Mesenchymal stem cell (in vitro differentiated cells and primary cell): ENCODE data around the gene HS3ST1.

Experiments
- DNase-seq: peaks from one replicate; pipeline ENCODE4 v3.0.0-alpha.2; 2013
- H2AFZ ChIP-seq: one replicate; pipeline ENCODE4 v1.6.1; 2013; ENCODE audit warnings: low read depth, mild to moderate bottlenecking, control low read depth, inconsistent platforms, low read length, moderate library complexity
- H2AK5ac ChIP-seq: 2 replicates; pipeline ENCODE4 v1.6.1; 2013; ENCODE audit warnings: low read length, moderate library complexity, mild to moderate bottlenecking, inconsistent platforms; ENCODE audit not compliant: severe bottlenecking
- H2BK120ac ChIP-seq: one replicate; pipeline ENCODE4 v1.6.1; 2013; ENCODE audit warnings: low read depth, mild to moderate bottlenecking, inconsistent platforms, low read length, moderate library complexity
- H2BK12ac ChIP-seq, 2 experiments: one replicate each; pipeline ENCODE4 v1.6.1; 2013; ENCODE audit warnings: inconsistent platforms in 2 of 2, low read length in 2 of 2, mild to moderate bottlenecking in 2 of 2, moderate library complexity in 2 of 2, control low read depth in 1 of 2
- H2BK15ac ChIP-seq: one replicate; pipeline ENCODE4 v1.6.1; 2013; ENCODE audit warnings: mild to moderate bottlenecking, low read depth, inconsistent platforms; ENCODE audit not compliant: poor library complexity, severe bottlenecking
- H2BK5ac ChIP-seq: 2 replicates; pipeline ENCODE4 v1.6.1; 2013; ENCODE audit warnings: low read depth, mild to moderate bottlenecking, low read length, control low read depth, inconsistent platforms; ENCODE audit not compliant: poor library complexity, severe bottlenecking
- H3K14ac ChIP-seq, 2 experiments: one replicate each; pipeline ENCODE4 v1.6.1; 2013; ENCODE audit warnings: inconsistent platforms in 2 of 2, low read length in 2 of 2, control low read depth in 1 of 2, mild to moderate bottlenecking in 1 of 2, moderate library complexity in 1 of 2
- H3K18ac ChIP-seq, 2 experiments: one replicate each; pipeline ENCODE4 v1.6.1; 2013; ENCODE audit warnings: inconsistent platforms in 2 of 2, low read length in 2 of 2, control low read depth in 1 of 2, low read depth in 1 of 2, mild to moderate bottlenecking in 1 of 2
- H3K23ac ChIP-seq, 2 experiments: one replicate each; pipeline ENCODE4 v1.6.1; 2013; ENCODE audit warnings: inconsistent platforms in 2 of 2, low read length in 2 of 2, mild to moderate bottlenecking in 2 of 2, moderate library complexity in 2 of 2, control low read depth in 1 of 2
- H3K27ac ChIP-seq: 2 replicates; pipeline ENCODE4 v1.5.1; 2013; ENCODE audit warnings: mild to moderate bottlenecking, moderate library complexity, low read length, control low read depth, inconsistent platforms; ENCODE audit not compliant: poor library complexity, severe bottlenecking
- H3K27me3 ChIP-seq, 2 experiments: 2 replicates each; pipeline versions ENCODE4 v1.6.1 to v1.7.0; 2013; ENCODE audit warnings: low read length in 2 of 2, mild to moderate bottlenecking in 2 of 2, moderate library complexity in 2 of 2, control low read depth in 1 of 2, inconsistent platforms in 1 of 2; ENCODE audit not compliant: control insufficient read depth in 1 of 2, insufficient read depth in 1 of 2
- H3K36me3 ChIP-seq, 2 experiments: 2 replicates each; pipeline versions ENCODE4 v1.6.1 to v1.7.0; 2013; ENCODE audit warnings: low read length in 2 of 2, control low read depth in 1 of 2, inconsistent platforms in 1 of 2, low read depth in 1 of 2, mild to moderate bottlenecking in 1 of 2; ENCODE audit not compliant: insufficient read depth in 2 of 2, control insufficient read depth in 1 of 2
- H3K4ac ChIP-seq, 2 experiments: one replicate each; pipeline ENCODE4 v1.6.1; 2013; ENCODE audit warnings: inconsistent platforms in 2 of 2, low read length in 2 of 2, mild to moderate bottlenecking in 2 of 2, moderate library complexity in 2 of 2, control low read depth in 1 of 2, low read depth in 1 of 2
- H3K4me1 ChIP-seq: 2 replicates; pipeline ENCODE4 v1.6.1; 2013; ENCODE audit warnings: low read depth, low read length, control low read depth; ENCODE audit not compliant: control insufficient read depth, insufficient read depth
- H3K4me2 ChIP-seq: 2 replicates; pipeline ENCODE4 v1.6.1; 2013; ENCODE audit warnings: low read length, mild to moderate bottlenecking, inconsistent platforms; ENCODE audit not compliant: poor library complexity, severe bottlenecking
- H3K4me3 ChIP-seq, 2 experiments: 2 replicates each; pipeline versions ENCODE4 v1.5.1 to v1.7.0; 2013; ENCODE audit warnings: low read length in 2 of 2, mild to moderate bottlenecking in 2 of 2, control low read depth in 1 of 2, low read depth in 1 of 2; ENCODE audit not compliant: insufficient read depth in 1 of 2
- H3K79me1 ChIP-seq: replicated peaks from 2 replicates; pipeline ENCODE4 v1.6.1; 2013; ENCODE audit warnings: mild to moderate bottlenecking, control low read depth, low read length, inconsistent platforms; ENCODE audit not compliant: poor library complexity, severe bottlenecking
- H3K9ac ChIP-seq: 2 replicates; pipeline ENCODE4 v1.7.0; 2013; ENCODE audit warnings: mild to moderate bottlenecking, low read length, moderate library complexity
- H3K9me3 ChIP-seq: 2 replicates; pipeline ENCODE4 v1.7.0; 2013; ENCODE audit warnings: mild to moderate bottlenecking, low read length; ENCODE audit not compliant: control insufficient read depth
- H4K8ac ChIP-seq: one replicate; pipeline ENCODE4 v1.6.1; 2013; ENCODE audit warnings: inconsistent platforms, mild to moderate bottlenecking, low read length, moderate library complexity
- H4K91ac ChIP-seq: one replicate; pipeline ENCODE4 v1.6.1; 2013; ENCODE audit warnings: mild to moderate bottlenecking, low read length, inconsistent platforms
- WGBS: methylation state at CpG from one replicate; pipeline ENCODE4 v1.1.7; 2013; ENCODE audit warnings: mixed read lengths; 5-methylcytosine and 5-hydroxymethylcytosine counted together

HS3ST1 gene

DNA sequence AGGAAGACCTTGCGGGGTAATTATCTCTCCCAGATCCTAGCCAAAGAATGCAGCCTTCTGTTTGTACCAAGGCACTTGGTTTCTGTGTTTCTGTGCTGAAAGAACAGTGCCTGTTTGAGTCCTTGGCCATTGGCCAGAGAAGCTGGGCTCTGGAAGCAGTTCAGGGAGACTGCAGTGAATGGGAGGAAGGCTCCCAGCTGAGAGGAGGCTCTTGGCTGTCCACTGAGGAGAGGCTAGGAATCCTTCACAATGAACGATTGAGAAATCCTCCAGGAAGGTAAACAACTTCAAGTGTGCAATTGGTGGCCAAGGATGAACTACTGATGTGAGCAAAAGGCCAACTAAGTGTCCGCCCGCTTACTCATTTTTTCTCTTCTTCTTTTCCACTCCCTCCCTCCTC is 61.3 kb downstream of the HS3ST1 start:
- no peak overlapping the region for H4K8ac ChIP-seq
- H3K4me2 ChIP-seq, result no peak overlapping the region
- H3K79me1 ChIP-seq, result no peaks in the 10 kb centered on the region
- no peak overlapping the region for H3K27ac ChIP-seq
- H2AK5ac ChIP-seq, result no peak overlapping the region
- H3K14ac ChIP-seq, result no peak overlapping the region
- no peak overlapping the region for H2BK15ac ChIP-seq
- no peak overlapping the region for H3K4ac ChIP-seq
- no peak overlapping the region for H3K4me3 ChIP-seq
- H3K36me3 ChIP-seq, result no peaks in the 10 kb centered on the region
- H2BK120ac ChIP-seq, result no peak overlapping the region
- no peak overlapping the region for H4K91ac ChIP-seq
- H2AFZ ChIP-seq, result no peak overlapping the region
- DNase-seq, result peak; percentile 41
- no peak overlapping the region for H2BK12ac ChIP-seq
- 49% methylated on average over 4 of the region's 4 CpGs for WGBS
- H3K23ac ChIP-seq, result no peak overlapping the region
- H2BK5ac ChIP-seq, result no peak overlapping the region
- H3K9me3 ChIP-seq, result no peaks in the 10 kb centered on the region
- peaks cover 2% of the 10 kb centered on the region for H3K4me1 ChIP-seq
- no peak overlapping the region for H3K9ac ChIP-seq
- no peaks in the 10 kb centered on the region for H3K27me3 ChIP-seq
- no peak overlapping the region for H3K18ac ChIP-seq

DNA sequence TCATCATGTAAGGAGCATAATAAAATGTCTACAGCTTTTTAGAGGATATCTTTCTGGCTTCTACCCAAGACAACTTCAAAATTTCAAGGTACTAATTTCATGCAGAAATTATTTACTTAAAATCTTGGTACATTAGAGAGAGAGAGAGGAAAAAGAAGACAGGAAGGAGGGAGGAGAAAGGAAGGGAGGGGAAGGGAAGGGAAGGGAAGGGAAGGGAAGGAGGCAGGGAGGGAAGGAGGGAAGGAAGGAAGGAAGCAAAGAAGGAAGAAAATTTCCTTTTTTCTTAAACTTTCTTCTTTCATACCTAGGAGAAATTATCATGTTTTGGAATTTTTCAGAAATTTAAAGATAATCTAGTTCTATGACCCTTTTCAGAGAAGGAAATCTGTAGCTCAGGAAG is 61.8 kb downstream of the HS3ST1 start:
- Histone ChIP-seq H3K27me3 (no peaks in the 10 kb centered on the region), H3K23ac (no peak overlapping the region), H2BK120ac (no peak overlapping the region), H2BK5ac (no peak overlapping the region), H3K18ac (no peak overlapping the region), H3K36me3 (no peaks in the 10 kb centered on the region), H3K9me3 (no peaks in the 10 kb centered on the region), H3K79me1 (no peaks in the 10 kb centered on the region), H2BK12ac (no peak overlapping the region), H2BK15ac (no peak overlapping the region), H2AFZ (no peak overlapping the region), H3K4me1 (peaks cover 2% of the 10 kb centered on the region), H3K9ac (no peak overlapping the region), H3K27ac (no peak overlapping the region), H3K4me3 (no peak overlapping the region), H3K14ac (no peak overlapping the region), H4K8ac (no peak overlapping the region), H4K91ac (no peak overlapping the region), H3K4me2 (no peak overlapping the region), H2AK5ac (no peak overlapping the region), H3K4ac (no peak overlapping the region)
- DNase-seq, result no peak

DNA sequence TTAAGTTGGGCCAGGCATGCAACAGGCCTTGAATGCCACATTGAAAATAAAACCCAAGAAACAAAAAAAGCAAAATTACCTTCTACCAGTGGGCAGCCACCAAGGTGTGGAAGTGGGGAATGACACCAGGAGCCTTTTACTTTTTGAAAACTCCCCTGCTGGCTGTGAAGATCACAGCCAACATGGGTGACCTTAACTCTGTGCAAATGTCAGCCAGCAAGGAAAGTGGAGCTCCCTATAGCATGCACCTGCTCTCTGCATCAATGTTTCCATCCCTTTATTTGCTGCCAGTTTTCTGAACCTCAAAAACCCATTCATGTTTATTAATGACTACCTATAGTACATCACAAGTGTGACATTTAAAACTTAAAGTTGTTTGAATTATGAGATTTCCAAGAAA is 63.7 kb downstream of the HS3ST1 start:
- Histone ChIP-seq H3K23ac (no peak overlapping the region), H2AK5ac (no peak overlapping the region), H3K9me3 (no peaks in the 10 kb centered on the region), H3K4me3 (no peak overlapping the region), H2BK120ac (no peak overlapping the region), H2BK5ac (no peak overlapping the region), H3K4ac (no peak overlapping the region), H3K27ac (no peak overlapping the region), H3K18ac (no peak overlapping the region), H3K79me1 (no peaks in the 10 kb centered on the region), H2AFZ (no peak overlapping the region), H3K4me1 (peaks cover 2% of the 10 kb centered on the region), H3K14ac (no peak overlapping the region), H4K8ac (no peak overlapping the region), H3K9ac (no peak overlapping the region), H3K4me2 (no peak overlapping the region), H3K36me3 (no peaks in the 10 kb centered on the region), H4K91ac (no peak overlapping the region), H2BK15ac (no peak overlapping the region), H2BK12ac (no peak overlapping the region), H3K27me3 (no peaks in the 10 kb centered on the region)
- no peak for DNase-seq

DNA sequence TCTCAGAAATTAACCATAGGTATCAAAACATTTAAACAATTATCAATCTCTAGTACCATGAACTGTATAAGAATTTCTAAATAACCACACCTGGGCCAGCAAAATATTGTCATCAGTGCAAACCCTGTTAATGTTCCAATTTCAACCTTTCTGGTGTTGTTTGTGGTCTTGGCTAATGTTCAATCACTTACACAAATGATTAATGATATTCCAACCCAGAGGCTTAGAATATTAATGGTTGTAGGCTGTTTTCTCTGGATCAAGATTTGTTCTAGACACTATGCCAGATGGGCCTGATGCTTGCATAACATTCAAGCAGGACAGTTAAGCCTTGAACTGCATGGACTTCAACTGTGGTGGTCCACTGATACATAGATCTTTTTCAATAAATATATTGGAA is 69.1 kb downstream of the HS3ST1 start:
- H2BK15ac ChIP-seq, result no peak overlapping the region
- H3K4me1 ChIP-seq, result peaks cover 1% of the 10 kb centered on the region
- no peak overlapping the region for H2AK5ac ChIP-seq
- H3K14ac ChIP-seq, result no peak overlapping the region
- no peaks in the 10 kb centered on the region for H3K27me3 ChIP-seq
- H2AFZ ChIP-seq, result no peak overlapping the region
- DNase-seq, result no peak
- no peak overlapping the region for H3K4me2 ChIP-seq
- no peak overlapping the region for H3K4me3 ChIP-seq
- no peak overlapping the region for H3K18ac ChIP-seq
- no peaks in the 10 kb centered on the region for H3K79me1 ChIP-seq
- H3K4ac ChIP-seq, result no peak overlapping the region
- no peak overlapping the region for H2BK5ac ChIP-seq
- no peak overlapping the region for H3K9ac ChIP-seq
- H4K8ac ChIP-seq, result no peak overlapping the region
- H2BK120ac ChIP-seq, result no peak overlapping the region
- H3K9me3 ChIP-seq, result peaks cover 3% of the 10 kb centered on the region
- no peak overlapping the region for H2BK12ac ChIP-seq
- H3K27ac ChIP-seq, result no peak overlapping the region
- no peak overlapping the region for H3K23ac ChIP-seq
- no peak overlapping the region for H4K91ac ChIP-seq
- H3K36me3 ChIP-seq, result no peaks in the 10 kb centered on the region
